Heart right ventricle (tissue), 16 donors: ENCODE data around the gene CORO2A. TPM values are rescaled to one million over a fixed set of nuclear protein-coding genes. Genes with fewer than 3 reads are reported as not detected.

Source experiments
- ATAC-seq, 8 donors: fragments of 200-7000 bp; cut with Tn5 transposase; one replicate each; pipeline ENCODE4 v1.9.1; 2020; ENCODE audit warnings: mild to moderate bottlenecking in 8 of 8, moderate library complexity in 8 of 8, moderate number of reproducible peaks in 1 of 8
- DNase-seq, 2 donors: peaks; one replicate each; pipeline ENCODE4 v3.0.0-alpha.2; 2020
- H3K27ac ChIP-seq, 10 donors: fragments of 200-600 bp; sonication (generic) in 2 of 10; one replicate each; pipeline versions ENCODE4 v1.5.0 to v1.8.0; 2020 to 2022; ENCODE audit warnings: mild to moderate bottlenecking in 3 of 10
- H3K27me3 ChIP-seq, 7 donors: fragments of 200-600 bp; one replicate each; pipeline ENCODE4 v1.8.0; 2021 to 2022; ENCODE audit warnings: mild to moderate bottlenecking in 2 of 7
- H3K36me3 ChIP-seq, 9 donors: fragments of 200-600 bp; sonication (generic) in 1 of 9; one replicate each; pipeline versions ENCODE4 v1.5.0 to v1.8.0; 2020 to 2022; ENCODE audit warnings: mild to moderate bottlenecking in 2 of 9
- H3K4me1 ChIP-seq, 9 donors: fragments of 200-600 bp; sonication (generic) in 1 of 9; one replicate each; pipeline versions ENCODE4 v1.5.0 to v1.8.0; 2020 to 2022; ENCODE audit warnings: mild to moderate bottlenecking in 4 of 9
- H3K4me3 ChIP-seq, 10 donors: fragments of 200-600 bp; sonication (generic) in 2 of 10; one replicate each; pipeline versions ENCODE4 v1.5.0 to v1.8.0; 2020 to 2022; ENCODE audit warnings: mild to moderate bottlenecking in 7 of 10, moderate library complexity in 2 of 10
- H3K9me3 ChIP-seq, 11 donors: fragments of 200-600 bp in 10 of 11; sonication (generic) in 2 of 11; one replicate each; pipeline versions ENCODE4 v1.5.0 to v1.8.0; 2013 to 2022; ENCODE audit warnings: mild to moderate bottlenecking in 2 of 11, control low read depth in 1 of 11, moderate library complexity in 1 of 11
- WGBS, 2 donors: extraction: QIAGEN DNeasy Blood & Tissue Kit; methylation state at CpG; one replicate each; pipeline ENCODE4 v1.1.7; 2013; ENCODE audit warnings: inconsistent platforms in 1 of 2; 5-methylcytosine and 5-hydroxymethylcytosine counted together
- intact Hi-C, 10 donors: fragments of 100-400 bp; cut with DNase I; formaldehyde crosslinking; loops; one replicate each; pipeline versions ENCODE4 v1.11.1 to v1.14.2; 2022
- polyA plus RNA-seq, 2 donors: library from polyadenylated mRNA; stranded (reverse); fragments of 200-250 nt; gene quantifications; one replicate each; pipeline ENCODE4 v1.2.3, GENCODE V29; 2013
- total RNA-seq, 10 donors: library from RNA; stranded (reverse); fragmentation: NEBNext Ultra II Directional in 3 of 10; extraction: Animal tissue kit (Norgen Biotek cat#: 25700) in 3 of 10; gene quantifications; one replicate each; pipeline versions ENCODE4 v1.2.1 to v1.2.4, GENCODE V29; 2021 to 2023
- TF ChIP-seq, protein P1 (sequence below), 9 donors: fragments of 200-600 bp; sonication (generic) in 2 of 9; IDR thresholded peaks; one replicate each; pipeline versions ENCODE4 v1.5.0 to v1.8.0; 2021 to 2022; ENCODE audit warnings: antibody characterized with exemption in 9 of 9, mild to moderate bottlenecking in 5 of 9, moderate library complexity in 1 of 9
- donor health status: Arrhythmogenic right ventricular cardiomyopathy.
- donor health status: ischemic (EF 13 %, LVEDD 7.1; RV severe dilation, severe dysfunction).
- donor health status: healthy with polysubstance abuse.
- donor health status: DM: no; HTN: yes; CAD: no.
- donor health status: DM: no; HTN: no; CAD: no.
- donor health status: ischemic (EF 25% LVEDD 6.9; RV normal size, moderate dysfunction).
- donor health status: ischemic (EF 25% LVEDD 5.7; RV mildly dilated, moderate dysfunction).
- donor health status: healthy.
- donor health status: DM: yes; HTN: yes; CAD: no.
- donor health status: Ischemic cardiomyopathy.
- donor health status: ischemic (EF 35%, LVEDD 5.7; RV mildly dilated, moderate dysfunction).
- donor health status: nonischemic (EF 11% LVEDD 7.7; RV severe dilation, severe dysfunction).
- donor health status: DM: yes; HTN: yes; CAD: no.
- donor health status: PGD.
- donor health status: ischemic (EF 29% LVEDD 5.4; RV normal size, mild dysfunction).
- donor health status: nonischemic (EF 23%, LVEDD 6.1; RV moderate dilation, normal function).

The CORO2A gene
- total and polyA plus RNA-seq, 12 donors = 0.06 to 0.90 (median 0.23) TPM

GRCh38 chr9:98182069-98182820 is 10.2 kb downstream of the CORO2A start:
- Histone ChIP-seq H3K9me3 (no peaks in the 10 kb centered on the region), H3K36me3 (no peaks in the 10 kb centered on the region), H3K4me1 (peaks cover 0 to 13% (median 0%) of the 10 kb centered on the region in 9 donors), H3K27me3 (peaks cover 0 to 4% (median 0%) of the 10 kb centered on the region in 7 donors), H3K4me3 (no peak overlapping the region), H3K27ac (no peak overlapping the region)
- intact Hi-C loops = no loop called here
- ATAC-seq (no peak), DNase-seq (no peak)
- 76% methylated on average over 9 of the region's 9 CpGs for WGBS, 2 donors
- TF ChIP-seq, protein P1, sequence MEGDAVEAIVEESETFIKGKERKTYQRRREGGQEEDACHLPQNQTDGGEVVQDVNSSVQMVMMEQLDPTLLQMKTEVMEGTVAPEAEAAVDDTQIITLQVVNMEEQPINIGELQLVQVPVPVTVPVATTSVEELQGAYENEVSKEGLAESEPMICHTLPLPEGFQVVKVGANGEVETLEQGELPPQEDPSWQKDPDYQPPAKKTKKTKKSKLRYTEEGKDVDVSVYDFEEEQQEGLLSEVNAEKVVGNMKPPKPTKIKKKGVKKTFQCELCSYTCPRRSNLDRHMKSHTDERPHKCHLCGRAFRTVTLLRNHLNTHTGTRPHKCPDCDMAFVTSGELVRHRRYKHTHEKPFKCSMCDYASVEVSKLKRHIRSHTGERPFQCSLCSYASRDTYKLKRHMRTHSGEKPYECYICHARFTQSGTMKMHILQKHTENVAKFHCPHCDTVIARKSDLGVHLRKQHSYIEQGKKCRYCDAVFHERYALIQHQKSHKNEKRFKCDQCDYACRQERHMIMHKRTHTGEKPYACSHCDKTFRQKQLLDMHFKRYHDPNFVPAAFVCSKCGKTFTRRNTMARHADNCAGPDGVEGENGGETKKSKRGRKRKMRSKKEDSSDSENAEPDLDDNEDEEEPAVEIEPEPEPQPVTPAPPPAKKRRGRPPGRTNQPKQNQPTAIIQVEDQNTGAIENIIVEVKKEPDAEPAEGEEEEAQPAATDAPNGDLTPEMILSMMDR (IDR thresholded peaks at IDR 0.05) = no peak

GRCh38 chr9:98181746-98182068 is 10.7 kb downstream of the CORO2A start:
- Histone ChIP-seq H3K27ac (no peak overlapping the region), H3K27me3 (peaks cover 0 to 1% (median 0%) of the 10 kb centered on the region in 7 donors), H3K36me3 (no peaks in the 10 kb centered on the region), H3K4me1 (peaks cover 0 to 13% (median 0%) of the 10 kb centered on the region in 9 donors), H3K4me3 (no peak overlapping the region), H3K9me3 (no peaks in the 10 kb centered on the region)
- DNase-seq (no peak), ATAC-seq (no peak)
- intact Hi-C loops = no loop called here
- TF ChIP-seq, protein P1 (IDR thresholded peaks at IDR 0.05) = no peak
- 80 to 89% methylated on average over 5 of the region's 5 CpGs for WGBS, 2 donors

GRCh38 chr9:98180996-98181395 is 11.4 kb downstream of the CORO2A start:
- no peak overlapping the region for H3K27ac ChIP-seq
- no peaks in the 10 kb centered on the region for H3K9me3 ChIP-seq
- H3K36me3 ChIP-seq = no peaks in the 10 kb centered on the region
- H3K27me3 ChIP-seq = no peaks in the 10 kb centered on the region
- intact Hi-C loops = no loop called here
- no peak for DNase-seq
- H3K4me1 ChIP-seq = peaks cover 0 to 13% (median 0%) of the 10 kb centered on the region in 9 donors
- no peak for ATAC-seq
- H3K4me3 ChIP-seq = no peak overlapping the region
- TF ChIP-seq, protein P1 (IDR thresholded peaks at IDR 0.05) = no peak
- 95 to 97% methylated on average over 6 of the region's 6 CpGs for WGBS, 2 donors

GRCh38 chr9:98178874-98179850 is 13.3 kb downstream of the CORO2A start:
- Histone ChIP-seq H3K4me1 (peaks cover 0 to 9% (median 0%) of the 10 kb centered on the region in 9 donors), H3K9me3 (no peaks in the 10 kb centered on the region), H3K27me3 (peaks cover 0 to 5% (median 0%) of the 10 kb centered on the region in 7 donors), H3K27ac (no peak overlapping the region), H3K4me3 (no peak overlapping the region), H3K36me3 (no peaks in the 10 kb centered on the region)
- intact Hi-C loops = no loop called here
- DNase-seq (no peak), ATAC-seq (no peak)
- WGBS, 2 donors = 81 to 86% methylated on average over 16 of the region's 16 CpGs
- TF ChIP-seq, protein P1 (IDR thresholded peaks at IDR 0.05) = no peak
